22Rv1 (cell line): Measurements from ENCODE around the gene AGAP3.

Source experiments
- H3K27ac ChIP-seq: fragments of 450-650 bp; 2 replicates; pipeline ENCODE4 v1.5.1; 2017
- CTCF ChIP-seq: fragments of 450-650 bp; IDR thresholded peaks from 2 replicates; pipeline ENCODE4 v1.5.1; 2017; ENCODE audit warnings: mild to moderate bottlenecking
- ZFX ChIP-seq: fragments of 450-650 bp; IDR thresholded peaks from 2 replicates; pipeline ENCODE4 v1.6.1; 2017; ENCODE audit warnings: antibody characterized with exemption, borderline replicate concordance

Gene AGAP3

GRCh38 chr7:151129117-151129959 is 43.1 kb downstream of the AGAP3 start:
- TF ChIP-seq CTCF (no peak), ZFX (no peak)
- H3K27ac ChIP-seq, result no peak overlapping the region

DNA sequence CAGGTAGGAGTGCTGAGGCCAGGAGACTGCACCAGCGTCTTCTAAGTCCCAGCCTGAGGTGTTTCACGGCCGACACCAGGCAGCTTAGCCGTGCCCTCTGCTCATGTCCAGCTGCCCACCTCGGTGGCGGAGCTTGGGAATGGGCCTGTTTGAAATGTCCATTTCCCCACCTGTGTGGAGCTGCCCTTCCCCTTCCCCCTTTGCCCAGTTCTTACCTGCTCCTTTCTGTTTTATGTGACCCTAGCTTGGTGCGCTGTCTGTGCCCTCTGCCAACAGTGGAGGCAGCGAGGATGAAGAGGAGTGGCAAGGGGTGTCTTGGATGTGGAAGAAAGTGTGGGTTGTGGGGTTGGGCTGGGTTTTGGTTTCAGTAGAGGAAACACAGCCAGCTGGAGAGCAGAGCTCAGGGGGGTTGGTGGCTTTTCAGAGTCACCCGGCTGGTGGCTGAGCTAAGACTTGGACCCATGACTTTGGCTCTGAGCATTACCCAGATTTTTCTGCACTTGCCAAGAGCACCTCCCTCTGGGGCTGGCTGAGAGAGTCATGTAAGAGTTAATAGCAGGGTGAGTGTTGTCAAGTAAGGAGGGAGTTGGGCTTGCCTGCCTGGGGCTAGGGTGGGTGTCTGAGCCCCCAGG is 43.8 kb downstream of the AGAP3 start:
- H3K27ac ChIP-seq, result no peak overlapping the region
- TF ChIP-seq CTCF (no peak), ZFX (no peak)

DNA sequence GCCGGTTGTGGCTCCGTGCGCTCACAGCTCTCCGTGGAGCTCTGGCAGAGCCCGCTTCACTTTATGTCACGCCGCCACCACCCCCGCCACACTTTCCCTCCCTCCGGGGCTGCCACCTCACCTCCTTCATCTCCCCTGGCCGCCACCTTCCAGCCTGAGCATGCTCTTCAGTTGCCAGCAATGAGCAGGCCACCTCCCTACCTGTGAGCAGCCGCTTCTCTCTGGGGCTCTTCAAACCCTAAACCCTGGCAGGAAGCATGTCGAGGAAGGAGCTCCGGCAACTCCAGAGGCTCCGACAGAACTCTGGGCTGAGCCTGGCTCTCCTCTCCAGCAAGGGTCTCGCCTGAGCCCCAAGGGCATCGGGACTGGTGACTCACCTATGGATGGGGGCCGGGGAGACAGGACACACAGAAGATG is 44.5 kb downstream of the AGAP3 start:
- no peak for TF ChIP-seq ZFX
- TF ChIP-seq CTCF, result no peak
- H3K27ac ChIP-seq, result no peak overlapping the region

DNA sequence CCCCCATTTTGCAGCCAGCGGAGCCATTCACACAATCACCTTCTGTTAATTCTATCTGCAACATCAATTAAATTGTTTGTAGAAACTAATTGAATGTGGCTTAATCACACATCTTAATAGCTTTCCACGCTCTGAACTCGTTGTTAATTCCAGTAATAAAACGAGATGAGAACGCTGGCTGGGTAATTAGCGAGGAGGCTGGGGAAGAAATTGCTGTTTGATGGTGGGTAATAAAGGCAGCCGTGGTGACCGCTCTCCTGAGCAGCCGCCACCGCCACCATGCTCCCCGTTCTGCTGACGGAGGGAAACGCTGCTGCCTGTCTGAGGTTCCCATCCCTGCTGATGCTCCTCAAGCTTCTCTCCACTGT is 44.9 kb downstream of the AGAP3 start:
- TF ChIP-seq ZFX, result no peak
- TF ChIP-seq CTCF, result no peak
- H3K27ac ChIP-seq, result no peak overlapping the region

- TF ChIP-seq CTCF (no peak), ZFX (no peak)
Observed at GRCh38 chr7:151131592-151132293, 45.5 kb downstream of the AGAP3 start.

DNA sequence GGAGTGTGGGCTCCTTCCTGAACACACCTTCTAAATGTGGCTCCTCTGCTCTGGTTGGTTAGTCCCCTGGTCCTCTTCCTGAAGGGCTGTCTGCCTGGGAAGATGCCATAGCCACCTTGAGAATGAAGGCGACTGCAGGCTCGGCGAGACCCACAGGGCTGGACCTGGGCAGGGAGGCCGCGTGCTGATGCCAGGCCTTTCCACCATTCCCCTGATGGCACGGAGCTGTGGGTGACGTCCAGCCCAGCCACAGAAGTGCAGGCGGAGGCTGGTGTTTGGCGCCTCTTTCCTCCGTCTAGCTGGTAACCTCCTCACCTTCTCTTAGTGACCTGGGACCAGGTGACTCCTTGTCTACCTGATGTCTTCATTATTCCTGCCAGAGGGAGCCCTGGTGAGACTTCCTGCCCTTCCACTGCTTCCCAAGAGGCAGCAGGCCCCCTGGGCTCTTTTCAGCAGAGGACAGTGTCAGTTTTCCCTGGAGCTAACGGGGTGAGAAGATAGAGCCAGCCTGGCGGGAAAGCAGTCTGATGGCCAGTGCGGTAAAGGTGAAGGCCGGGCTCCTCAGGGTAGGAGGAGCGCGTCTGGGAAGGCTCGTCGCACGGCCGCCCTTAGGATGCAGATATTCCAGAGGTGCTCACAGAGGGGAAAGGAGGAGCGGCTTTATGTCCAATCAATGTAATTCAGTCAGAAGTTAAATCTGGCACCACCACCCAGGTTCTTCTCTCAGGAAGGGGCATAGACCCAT is 46.4 kb downstream of the AGAP3 start:
- TF ChIP-seq ZFX (no peak), CTCF (no peak)
- H3K27ac ChIP-seq, result no peak overlapping the region

More at GRCh38 chr7:151131592-151132293, 45.5 kb downstream of the AGAP3 start:
- no peak overlapping the region for H3K27ac ChIP-seq
